Right lobe of liver (tissue), 6 donors: ENCODE results near the gene DDC. TPM values are rescaled to one million over a fixed set of nuclear protein-coding genes. Genes with fewer than 3 reads are reported as not detected.

Source experiments
- ATAC-seq, 4 donors: fragments of 200-7000 bp; cut with Tn5 transposase; one replicate each; pipeline ENCODE4 v1.9.1; 2020; ENCODE audit warnings: mild to moderate bottlenecking in 4 of 4, moderate library complexity in 4 of 4
- DNase-seq, 3 donors: peaks; one replicate each; pipeline ENCODE4 v3.0.0-alpha.2; 2020
- H3K27ac ChIP-seq, 3 donors: fragments of 200-600 bp; one replicate each; pipeline ENCODE4 v1.8.0; 2022
- H3K27me3 ChIP-seq, 2 donors: fragments of 200-600 bp; one replicate each; pipeline ENCODE4 v1.8.0; 2022
- H3K36me3 ChIP-seq, 4 donors: fragments of 200-600 bp; sonication (generic) in 1 of 4; one replicate each; pipeline versions ENCODE4 v1.5.1 to v1.8.0; 2017 to 2022; ENCODE audit warnings: control low read depth in 1 of 4
- H3K4me1 ChIP-seq, 4 donors: fragments of 200-600 bp; sonication (generic) in 1 of 4; one replicate each; pipeline versions ENCODE4 v1.5.1 to v1.8.0; 2017 to 2022; ENCODE audit warnings: control low read depth in 1 of 4
- H3K4me3 ChIP-seq, 3 donors: fragments of 200-600 bp; one replicate each; pipeline ENCODE4 v1.8.0; 2022
- H3K9me3 ChIP-seq, 4 donors: fragments of 200-600 bp; sonication (generic) in 1 of 4; one replicate each; pipeline versions ENCODE4 v1.5.1 to v1.8.0; 2017 to 2022; ENCODE audit warnings: control low read depth in 1 of 4
- CTCF ChIP-seq, 4 donors: fragments of 200-600 bp in 3 of 4; fragments of 450-650 bp in 1 of 4; IDR thresholded peaks; one replicate each; pipeline versions ENCODE4 v1.5.1 to v1.8.0; 2016 to 2022; ENCODE audit warnings: antibody characterized with exemption in 4 of 4, mild to moderate bottlenecking in 2 of 4
- POLR2A ChIP-seq: fragments of 450-650 bp; IDR thresholded peaks from one replicate; pipeline ENCODE4 v1.6.1; 2017; ENCODE audit warnings: antibody characterized with exemption, mild to moderate bottlenecking
- WGBS: methylation state at CpG from one replicate; pipeline ENCODE4 v1.1.6; 2018; ENCODE audit warnings: low coverage, low lambda C conversion rate; ENCODE audit not compliant: insufficient coverage; ENCODE audit errors: missing lambda C conversion rate; 5-methylcytosine and 5-hydroxymethylcytosine counted together
- intact Hi-C, 2 donors: fragments of 100-400 bp; cut with DNase I; formaldehyde crosslinking; loops; one replicate each; pipeline versions ENCODE4 v1.11.2 to v1.14.1; 2022
- total RNA-seq, 6 experiments: library from RNA; depleted of rRNA in 2 of 6; stranded (reverse); fragments of >200 nt in 2 of 6; fragmentation: NEBNext Ultra II Directional in 3 of 6; extraction: Animal tissue kit (Norgen Biotek cat#: 25700) in 3 of 6; gene quantifications; one replicate each; pipeline versions ENCODE4 v1.1.0 to v1.2.4, GENCODE V29; 2016 to 2023
- donor health status: DM: no; HTN: yes; CAD: no.
- donor health status: DM: no; HTN: no; CAD: no.
- donor health status: DM: no; HTN: no; CAD: no.
- donor health status: DM: no; HTN: yes; CAD: no.
- donor health status: DM: no; HTN: yes; CAD: no.

The DDC gene
- total RNA-seq, 6 experiments from 2014 or later = 37.9 to 75.7 (median 45.2) TPM

- peak in 1 of 3 donors; percentile 31 for DNase-seq
- 83% methylated on average over 1 of the region's 6 CpGs for WGBS
- H3K27me3 ChIP-seq = no peaks in the 10 kb centered on the region
- no peak overlapping the region for H3K4me3 ChIP-seq
- no peaks in the 10 kb centered on the region for H3K9me3 ChIP-seq
- intact Hi-C loops = no loop called here
- no peak for TF ChIP-seq POLR2A
- no peak for TF ChIP-seq CTCF (IDR thresholded peaks at IDR 0.05)
- H3K4me1 ChIP-seq = peaks cover 0 to 4% (median 0%) of the 10 kb centered on the region in 4 donors
- no peaks in the 10 kb centered on the region for H3K36me3 ChIP-seq
- no peak overlapping the region for H3K27ac ChIP-seq
- no peak for ATAC-seq
These were observed 66.1 kb downstream of the DDC start for GRCh38 chr7:50499092-50499491.

- peaks cover 0 to 4% (median 0%) of the 10 kb centered on the region in 4 donors for H3K4me1 ChIP-seq
- H3K27me3 ChIP-seq = no peaks in the 10 kb centered on the region
- no peak for DNase-seq
- no peak for ATAC-seq
- H3K36me3 ChIP-seq = no peaks in the 10 kb centered on the region
- intact Hi-C loops = no loop called here
- H3K4me3 ChIP-seq = no peak overlapping the region
- TF ChIP-seq POLR2A = no peak
- TF ChIP-seq CTCF (IDR thresholded peaks at IDR 0.05) = no peak
- no peaks in the 10 kb centered on the region for H3K9me3 ChIP-seq
- 60% methylated on average over 4 of the region's 5 CpGs for WGBS
- no peak overlapping the region for H3K27ac ChIP-seq
These were observed 67.2 kb downstream of the DDC start for GRCh38 chr7:50497968-50498367.

- peak; percentile 60 to 78 (median 62) for ATAC-seq
- WGBS = 54% methylated on average over 8 of the region's 8 CpGs
- intact Hi-C loops = no loop called here
- peak in 1 of 3 donors; percentile 22 for DNase-seq
- TF ChIP-seq POLR2A (no peak), CTCF (IDR thresholded peaks at IDR 0.05) (no peak)
- Histone ChIP-seq H3K36me3 (no peaks in the 10 kb centered on the region), H3K4me3 (no peak overlapping the region), H3K4me1 (no peaks in the 10 kb centered on the region), H3K27ac (no peak overlapping the region), H3K27me3 (no peaks in the 10 kb centered on the region), H3K9me3 (no peaks in the 10 kb centered on the region)
These were observed 68.0 kb downstream of the DDC start for GRCh38 chr7:50497068-50497642.

GRCh38 chr7:50496569-50496968 is 68.6 kb downstream of the DDC start:
- DNase-seq (peak in 1 of 3 donors; percentile 20), ATAC-seq (peak in 2 of 4 donors; percentile 22 to 28)
- no peaks in the 10 kb centered on the region for H3K27me3 ChIP-seq
- H3K9me3 ChIP-seq = no peaks in the 10 kb centered on the region
- 64% methylated on average over 5 of the region's 6 CpGs for WGBS
- peak overlapping the region in 1 of 3 donors; percentile 21 for H3K27ac ChIP-seq
- no peak overlapping the region for H3K4me3 ChIP-seq
- intact Hi-C loops = no loop called here
- H3K36me3 ChIP-seq = no peaks in the 10 kb centered on the region
- no peak for TF ChIP-seq POLR2A
- TF ChIP-seq CTCF (IDR thresholded peaks at IDR 0.05) = no peak
- no peaks in the 10 kb centered on the region for H3K4me1 ChIP-seq
